Caco-2 (cell line): ENCODE measurements around the gene ADCYAP1R1. TPM values are rescaled to one million over a fixed set of nuclear protein-coding genes. Genes with fewer than 3 reads are reported as not detected.

Source experiments
- BruUV-seq: library from RNA; stranded (reverse); fragments of 400-500 nt; replicated peaks from 2 replicates; lab custom pipeline; 2021; lab: Mats Ljungman, UMichigan
- CTCF ChIA-PET: fragments of 300-600 bp; sonication (Branson Sonifier 250); formaldehyde crosslinking; loops from one replicate; lab custom pipeline; 2022; ENCODE audit warnings: antibody characterized with exemption; lab: Charles Lee
- POLR2A ChIA-PET: fragments of 300-600 bp; sonication (Branson Sonifier 250); formaldehyde crosslinking; loops from one replicate; lab custom pipeline; 2022; ENCODE audit warnings: antibody characterized with exemption; lab: Charles Lee
- DNase-seq, 2 experiments: peaks; one replicate each; pipeline versions ENCODE4 v3.0.0 to v3.0.0-alpha.2; 2020 to 2022
- H3K27me3 ChIP-seq: replicated peaks from 2 replicates; pipeline ENCODE4 v1.6.0; 2011; ENCODE audit warnings: low read length; ENCODE audit not compliant: control insufficient read depth, insufficient read depth
- H3K36me3 ChIP-seq: 2 replicates; pipeline ENCODE4 v1.5.1; 2011; ENCODE audit warnings: low read length; ENCODE audit not compliant: control insufficient read depth, insufficient read depth
- H3K4me1 ChIP-seq: fragments of 250-450 bp; sonication (Bioruptor Pico); 2 replicates; pipeline ENCODE4 v1.5.1; 2020; ENCODE audit warnings: mild to moderate bottlenecking
- H3K4me3 ChIP-seq: 2 replicates; pipeline ENCODE4 v1.5.1; 2011; ENCODE audit warnings: low read depth, mild to moderate bottlenecking, control low read depth, low read length
- H3K9me3 ChIP-seq: fragments of 250-450 bp; sonication (Bioruptor Pico); 2 replicates; pipeline ENCODE4 v1.5.1; 2020; ENCODE audit warnings: mild to moderate bottlenecking, moderate library complexity
- H3K27ac Mint-ChIP-seq: one replicate; pipeline ENCODE4 v1.8.0; 2022; ENCODE audit warnings: mixed read lengths; ENCODE audit not compliant: unreplicated experiment
- H3K27me3 Mint-ChIP-seq: one replicate; pipeline ENCODE4 v1.8.0; 2022; ENCODE audit warnings: mixed read lengths; ENCODE audit not compliant: insufficient read depth, unreplicated experiment
- H3K36me3 Mint-ChIP-seq: one replicate; pipeline ENCODE4 v1.8.0; 2022; ENCODE audit warnings: mild to moderate bottlenecking, mixed read lengths; ENCODE audit not compliant: insufficient read depth, unreplicated experiment
- H3K4me1 Mint-ChIP-seq: one replicate; pipeline ENCODE4 v1.8.0; 2022; ENCODE audit warnings: low read depth, mixed read lengths; ENCODE audit not compliant: unreplicated experiment
- H3K4me3 Mint-ChIP-seq: one replicate; pipeline ENCODE4 v1.8.0; 2022; ENCODE audit warnings: mild to moderate bottlenecking, moderate library complexity, mixed read lengths; ENCODE audit not compliant: unreplicated experiment
- H3K9me3 Mint-ChIP-seq: one replicate; pipeline ENCODE4 v1.8.0; 2022; ENCODE audit warnings: mixed read lengths; ENCODE audit not compliant: unreplicated experiment
- CTCF ChIP-seq, 2 experiments: fragments of 200-600 bp in 1 of 2; IDR thresholded peaks; 1 replicate in 1 of 2; 2 replicates in 1 of 2; pipeline versions ENCODE4 v1.5.1 to v1.8.0; 2011 to 2022; ENCODE audit warnings: antibody characterized with exemption in 1 of 2, control low read depth in 1 of 2, inconsistent platforms in 1 of 2, low read depth in 1 of 2, low read length in 1 of 2, mild to moderate bottlenecking in 1 of 2, moderate library complexity in 1 of 2; ENCODE audit not compliant: insufficient read depth in 1 of 2, severe bottlenecking in 1 of 2, unreplicated experiment in 1 of 2
- intact Hi-C: fragments of 100-400 bp; cut with micrococcal nuclease; formaldehyde crosslinking; loops from one replicate; pipeline ENCODE4 v1.10.0; 2022; ENCODE audit not compliant: unreplicated experiment
- total RNA-seq: library from RNA; stranded (reverse); gene quantifications from 2 replicates; pipeline ENCODE4 v1.2.3, GENCODE V29; 2022

Gene ADCYAP1R1
- total RNA-seq, 1 experiment from 2014 or later, result not detected

- no peaks in the 10 kb centered on the region for H3K4me1 ChIP-seq
- Mint-ChIP-seq H3K27me3 (peaks cover 15% of the 10 kb centered on the region), H3K4me3 (no peak overlapping the region), H3K4me1 (no peaks in the 10 kb centered on the region), H3K27ac (no peak overlapping the region), H3K9me3 (no peaks in the 10 kb centered on the region), H3K36me3 (no peaks in the 10 kb centered on the region)
- H3K27me3 ChIP-seq, result peaks cover 6% of the 10 kb centered on the region
- no peaks in the 10 kb centered on the region for H3K36me3 ChIP-seq
- no TSS peak for BruUV-seq
- DNase-seq, result peak in 1 of 2 experiments; percentile 27
- intact Hi-C loops, result no loop called here
- H3K9me3 ChIP-seq, result no peaks in the 10 kb centered on the region
- ChIA-PET POLR2A (no interaction called here), CTCF (interaction anchor here (1.8 kb wide), 1 partner anchor 121 kb away, joined by 4 read pairs; no protein-coding TSS in a partner anchor)
- no peak for TF ChIP-seq CTCF (IDR thresholded peaks at IDR 0.05; ENCODE audit: insufficient read depth in 1 of 2, low read depth in 1 of 2, low read length in 1 of 2, severe bottlenecking in 1 of 2, unreplicated experiment in 1 of 2)
- no peak overlapping the region for H3K4me3 ChIP-seq
Measured at GRCh38 chr7:31104361-31105255, 52.5 kb downstream of the ADCYAP1R1 start.

DNA sequence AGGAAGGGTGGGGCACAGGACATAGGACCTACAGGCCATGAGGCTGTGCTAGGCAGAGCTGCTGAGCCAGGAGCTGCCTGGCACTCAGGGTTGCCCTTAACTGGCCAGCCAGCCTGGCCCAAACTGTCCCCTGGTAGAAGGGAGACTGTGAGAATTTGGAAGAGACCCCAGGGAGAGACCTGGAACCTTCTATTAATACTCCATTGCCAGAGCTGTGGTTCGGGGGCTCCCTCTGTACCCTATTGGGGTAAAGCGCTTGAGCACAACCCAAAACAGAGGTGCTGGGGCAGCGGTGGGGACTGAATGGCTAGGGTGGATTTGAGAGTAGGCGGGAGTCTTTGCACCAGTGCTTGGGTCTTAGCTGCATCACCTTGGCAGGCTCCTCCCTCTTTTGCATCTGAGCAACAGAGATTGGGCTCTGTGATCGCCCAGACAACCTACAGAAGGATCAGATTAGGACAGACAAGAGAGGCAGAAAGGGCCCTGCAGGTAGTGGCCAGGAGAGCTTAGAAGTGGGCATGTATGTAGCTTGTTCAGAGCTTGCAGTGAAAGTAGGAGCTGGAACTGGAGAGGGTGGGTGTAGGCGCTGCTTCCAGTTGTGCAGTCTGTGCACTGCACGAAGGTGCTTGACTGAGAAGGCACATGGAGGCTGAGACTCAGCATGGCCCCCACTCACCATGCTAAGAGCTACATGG lies 53.3 kb downstream of the ADCYAP1R1 start:
- Mint-ChIP-seq H3K27me3 (peaks cover 19% of the 10 kb centered on the region), H3K36me3 (no peaks in the 10 kb centered on the region), H3K4me3 (no peak overlapping the region), H3K27ac (no peak overlapping the region), H3K4me1 (no peaks in the 10 kb centered on the region), H3K9me3 (no peaks in the 10 kb centered on the region)
- no peaks in the 10 kb centered on the region for H3K9me3 ChIP-seq
- intact Hi-C loops, result no loop called here
- H3K36me3 ChIP-seq, result no peaks in the 10 kb centered on the region
- TF ChIP-seq CTCF (IDR thresholded peaks at IDR 0.05; ENCODE audit: insufficient read depth in 1 of 2, low read depth in 1 of 2, low read length in 1 of 2, severe bottlenecking in 1 of 2, unreplicated experiment in 1 of 2), result no peak
- ChIA-PET POLR2A (no interaction called here), CTCF (interaction anchor here (1.8 kb wide), 1 partner anchor 122 kb away, joined by 4 read pairs; no protein-coding TSS in a partner anchor)
- peaks cover 4% of the 10 kb centered on the region for H3K27me3 ChIP-seq
- H3K4me1 ChIP-seq, result no peaks in the 10 kb centered on the region
- DNase-seq, result peak in 1 of 2 experiments; percentile 14
- BruUV-seq, result no TSS peak
- H3K4me3 ChIP-seq, result no peak overlapping the region
